GM21381 (cell line): ENCODE results near the gene SULT1A3.
A peak's percentile ranks its signal among the peaks of the same experiment; 100 is the strongest.
"Not testable (repeated sequence)": the region's sequence is repeated elsewhere in the genome, so short reads cannot be mapped to it uniquely, and the experiment has no call there.

Experiments
- ATAC-seq: cut with Tn5 transposase; IDR thresholded peaks from one replicate; pipeline ENCODE4 v1.9.1; 2021; ENCODE audit warnings: mild to moderate bottlenecking, moderate library complexity; ENCODE audit not compliant: unreplicated experiment

Gene SULT1A3

DNA sequence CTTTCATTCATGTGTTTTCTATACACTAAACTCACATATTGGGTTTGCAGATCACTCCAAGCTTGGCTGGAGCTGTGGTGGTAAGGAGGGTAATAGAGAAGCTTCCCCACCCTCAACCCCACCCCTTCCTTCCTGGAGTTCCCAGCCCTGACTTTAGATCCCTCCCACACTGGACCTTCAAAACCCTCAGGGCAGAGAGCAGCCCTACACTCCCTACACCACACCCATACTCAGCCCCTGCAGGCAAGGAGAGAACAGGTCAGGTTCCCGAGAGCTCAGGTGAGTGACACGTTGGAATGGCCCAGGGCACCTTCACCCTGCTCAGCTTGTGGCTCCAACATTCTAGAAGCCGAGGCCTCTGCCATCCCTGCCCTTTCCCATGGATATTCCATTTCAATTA, at the start of gene SULT1A3:
Gene SULT1A3, plus strand, starts transcription at position 207 of the 400 bp plus-strand sequence. CDS start 1,474 bp downstream, outside the sequence.
- ATAC-seq, result not testable (repeated sequence)

DNA sequence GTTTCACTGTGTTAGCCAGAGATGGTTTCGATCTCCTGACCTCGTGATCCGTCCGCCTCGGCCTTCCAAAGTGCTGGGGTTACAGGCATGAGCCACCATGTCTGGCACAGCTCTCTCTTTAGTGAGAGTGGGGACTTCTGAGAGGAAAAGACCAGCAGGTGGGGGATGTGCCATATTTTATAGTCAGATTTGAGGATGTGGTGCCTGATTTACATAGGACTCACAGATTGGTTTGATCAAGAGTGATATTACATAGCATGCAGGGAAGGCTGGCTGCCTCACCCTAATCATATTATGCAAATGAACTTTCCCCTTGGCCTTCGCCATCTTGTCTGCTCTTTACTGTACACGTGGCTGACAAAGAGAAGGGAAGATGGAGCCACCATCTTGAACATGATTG, 48.0 kb upstream of the SULT1A3 start:
- ATAC-seq, result no peak

DNA sequence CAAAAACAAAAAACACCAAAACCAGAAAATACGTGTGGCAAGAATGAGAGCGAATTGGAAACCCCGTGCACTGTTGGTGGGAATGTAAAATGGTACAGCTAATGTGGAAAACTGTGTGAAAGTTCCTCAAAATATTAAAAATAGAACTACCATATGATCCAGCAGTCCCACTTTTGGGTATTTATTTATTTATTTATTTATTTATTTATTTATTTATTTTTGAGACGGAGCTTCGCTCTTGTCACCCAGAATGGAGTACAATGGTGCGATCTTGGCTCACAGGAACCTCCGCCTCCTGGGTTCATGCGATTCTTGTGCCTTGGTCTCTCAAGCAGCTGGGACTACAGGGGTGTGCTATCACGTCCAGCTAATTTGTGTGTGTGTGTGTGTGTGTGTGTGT, 46.5 kb upstream of the SULT1A3 start:
- ATAC-seq, result no peak

DNA sequence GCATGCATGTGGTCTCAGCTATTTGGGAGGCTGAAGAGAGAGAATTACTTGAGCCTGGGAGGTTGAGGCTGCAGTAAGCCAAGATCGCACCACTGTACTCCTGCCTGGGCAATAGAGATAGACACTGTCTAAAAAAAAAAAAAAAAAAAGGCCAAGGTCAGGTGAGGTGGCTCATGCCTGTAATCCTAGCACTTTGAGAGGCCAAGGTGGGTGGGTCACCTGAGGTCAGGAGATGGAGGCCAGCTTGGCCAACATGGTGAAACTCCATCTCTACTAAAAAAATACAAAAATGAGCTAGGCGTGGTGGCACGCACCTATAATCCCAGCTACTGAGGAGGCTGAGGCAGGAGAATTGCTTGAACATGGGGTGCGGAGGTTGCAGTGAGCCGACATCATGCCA, 43.9 kb upstream of the SULT1A3 start:
- no peak for ATAC-seq

DNA sequence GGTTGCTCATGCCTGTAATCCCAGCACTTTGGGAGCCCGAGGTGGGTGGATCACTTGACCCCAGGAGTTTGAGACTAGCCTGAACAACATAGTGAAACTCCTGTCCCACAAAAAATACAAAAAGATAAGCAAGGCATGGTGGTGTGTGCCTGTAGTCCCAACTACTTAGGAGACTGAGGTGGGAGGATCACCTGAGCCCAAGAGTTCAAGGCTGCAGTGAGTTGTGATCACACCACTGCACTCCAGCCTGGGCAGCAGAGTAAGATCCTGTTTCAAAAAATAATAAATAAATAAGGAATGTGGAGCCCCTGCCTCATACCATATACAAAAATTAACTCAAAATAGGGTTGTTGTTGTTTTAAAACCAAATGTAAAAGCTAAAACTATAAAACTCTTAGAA, 41.8 kb upstream of the SULT1A3 start:
- ATAC-seq, result no peak

DNA sequence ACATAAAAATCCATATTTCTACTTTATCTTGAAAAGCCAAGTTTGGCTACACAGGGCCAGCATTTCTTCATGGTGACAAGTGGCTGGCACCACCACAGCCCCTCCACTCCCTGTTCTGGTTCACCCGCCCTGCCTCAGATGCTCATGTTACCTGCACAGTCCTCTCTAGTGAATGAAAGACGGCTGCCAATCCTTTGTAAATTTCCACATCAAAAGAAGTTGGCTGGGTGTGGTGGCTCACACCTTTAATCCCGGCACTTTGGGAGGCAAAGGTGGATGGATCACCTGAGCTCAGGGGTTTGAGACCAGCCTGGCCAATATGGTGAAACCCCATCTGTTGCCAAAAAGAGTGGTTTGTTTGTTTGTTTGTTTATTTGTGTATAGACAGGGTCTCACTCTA, 35.5 kb upstream of the SULT1A3 start:
- no peak for ATAC-seq

DNA sequence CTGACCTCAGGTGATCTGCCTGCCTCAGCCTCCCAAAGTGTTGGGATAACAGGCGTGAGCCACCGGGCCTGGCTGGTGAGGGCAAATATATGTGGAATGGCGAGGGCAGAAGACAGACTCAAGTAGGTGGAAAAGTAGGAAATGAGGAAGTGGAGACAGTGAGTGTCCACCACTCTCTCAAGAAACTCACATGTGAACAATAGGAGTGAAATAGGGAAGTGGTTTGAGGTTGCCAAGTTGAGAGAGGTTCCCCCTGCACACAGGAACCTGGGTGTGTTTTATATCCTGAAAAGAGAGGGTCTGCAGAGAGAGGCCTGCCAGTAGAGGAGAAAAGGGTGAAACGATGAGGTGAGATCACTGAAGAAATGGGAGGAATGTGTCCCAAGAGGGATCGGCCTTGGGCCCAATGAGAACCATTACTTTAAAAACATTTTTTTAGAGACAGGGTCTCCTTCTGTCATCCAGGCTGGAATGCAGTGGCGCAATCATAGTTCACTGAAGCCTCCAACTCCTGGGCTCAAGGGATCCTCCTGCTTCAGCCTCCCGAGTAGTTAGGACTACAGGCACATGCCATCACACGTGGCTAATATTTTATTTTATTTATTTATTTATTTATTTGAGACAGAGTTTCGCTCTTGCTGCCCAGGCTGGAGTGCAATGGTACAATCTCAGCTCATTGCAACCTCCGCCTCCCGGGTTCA, 32.7 kb upstream of the SULT1A3 start:
- no peak for ATAC-seq

DNA sequence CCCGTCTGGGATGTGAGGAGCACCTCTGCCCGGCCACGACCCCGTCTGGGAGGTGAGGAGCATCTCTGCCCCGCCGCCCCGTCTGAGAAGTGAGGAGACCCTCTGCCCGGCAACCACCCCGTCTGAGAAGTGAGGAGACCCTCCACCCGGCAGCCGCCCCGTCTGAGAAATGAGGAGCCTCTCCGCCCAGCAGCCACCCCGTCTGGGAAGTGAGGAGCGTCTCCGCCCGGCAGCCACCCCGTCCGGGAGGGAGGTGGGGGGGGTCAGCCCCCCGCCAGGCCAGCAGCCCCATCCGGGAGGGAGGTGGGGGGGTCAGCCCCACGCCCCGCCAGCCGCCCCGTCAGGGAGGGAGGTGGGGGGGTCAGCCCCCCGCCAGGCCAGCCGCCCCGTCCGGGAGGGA, 30.3 kb upstream of the SULT1A3 start:
- not testable (repeated sequence) for ATAC-seq

DNA sequence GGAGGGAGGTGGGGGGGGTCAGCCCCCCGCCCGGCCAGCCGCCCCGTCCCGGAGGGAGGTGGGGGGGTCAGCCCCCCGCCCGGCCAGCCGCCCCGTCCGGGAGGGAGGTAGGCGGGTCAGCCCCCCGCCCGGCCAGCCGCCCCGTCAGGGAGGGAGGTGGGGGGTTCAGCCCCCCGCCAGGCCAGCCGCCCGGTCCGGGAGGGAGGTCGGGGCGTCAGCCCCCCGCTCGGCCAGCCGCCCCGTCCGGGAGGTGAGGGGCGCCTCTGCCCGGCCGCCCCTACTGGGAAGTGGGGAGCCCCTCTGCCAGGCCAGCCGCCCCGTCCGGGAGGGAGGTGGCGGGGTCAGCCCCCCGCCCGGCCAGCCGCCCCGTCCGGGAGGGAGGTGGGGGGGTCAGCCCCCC, 29.6 kb upstream of the SULT1A3 start:
- ATAC-seq, result not testable (repeated sequence)

DNA sequence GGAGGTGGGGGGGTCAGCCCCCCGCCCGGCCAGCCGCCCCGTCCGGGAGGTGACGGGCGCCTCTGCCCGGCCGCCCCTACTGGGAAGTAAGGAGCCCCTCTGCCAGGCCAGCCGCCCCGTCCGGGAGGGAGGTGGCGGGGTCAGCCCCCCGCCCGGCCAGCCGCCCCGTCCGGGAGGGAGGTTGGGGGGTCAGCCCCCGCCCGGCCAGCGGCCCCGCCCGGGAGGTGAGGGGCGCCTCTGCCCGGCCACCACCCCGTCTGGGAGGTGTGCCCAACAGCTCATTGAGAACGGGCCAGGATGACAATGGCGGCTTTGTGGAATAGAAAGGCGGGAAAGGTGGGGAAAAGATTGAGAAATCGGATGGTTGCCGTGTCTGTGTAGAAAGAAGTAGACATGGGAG, 28.9 kb upstream of the SULT1A3 start:
- not testable (repeated sequence) for ATAC-seq

DNA sequence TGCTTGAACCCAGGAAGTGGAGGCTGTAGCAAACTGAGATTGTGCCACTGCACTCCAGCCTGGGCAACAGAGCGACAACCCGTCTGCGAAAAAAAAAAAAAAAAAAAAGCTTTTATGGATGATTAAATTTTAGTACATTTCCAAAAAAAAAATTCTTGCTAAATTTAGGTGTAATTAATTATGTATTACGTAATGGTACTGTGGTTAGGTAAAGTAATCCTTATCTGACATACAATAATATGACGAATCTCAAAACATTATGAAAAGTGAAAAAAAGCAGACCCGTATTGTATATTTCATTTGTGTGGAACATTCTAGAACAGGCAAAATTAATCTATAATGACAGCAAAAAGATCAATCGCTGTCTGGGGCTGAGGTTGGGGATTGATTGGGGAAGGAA, 26.0 kb upstream of the SULT1A3 start:
- ATAC-seq, result no peak

DNA sequence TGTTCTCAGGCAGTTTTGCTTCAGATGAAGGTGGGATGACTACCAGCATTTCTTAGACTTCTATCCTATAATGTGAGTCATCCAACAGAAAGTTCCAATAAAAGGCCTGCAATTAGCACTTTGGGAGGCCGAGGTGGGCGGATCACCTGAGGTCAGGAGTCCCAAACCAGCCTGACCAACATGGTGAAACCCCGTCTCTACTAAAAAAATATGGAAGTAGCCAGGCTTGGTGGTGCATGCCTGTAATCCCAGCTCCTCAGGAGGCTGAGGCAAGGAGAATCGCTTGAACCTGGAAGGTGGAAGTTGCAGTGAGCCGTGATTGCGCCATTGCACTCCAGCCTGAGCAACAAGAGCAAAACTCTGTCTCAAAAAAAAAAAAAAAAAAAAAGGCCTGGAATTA, 22.2 kb upstream of the SULT1A3 start:
- not testable (repeated sequence) for ATAC-seq

DNA sequence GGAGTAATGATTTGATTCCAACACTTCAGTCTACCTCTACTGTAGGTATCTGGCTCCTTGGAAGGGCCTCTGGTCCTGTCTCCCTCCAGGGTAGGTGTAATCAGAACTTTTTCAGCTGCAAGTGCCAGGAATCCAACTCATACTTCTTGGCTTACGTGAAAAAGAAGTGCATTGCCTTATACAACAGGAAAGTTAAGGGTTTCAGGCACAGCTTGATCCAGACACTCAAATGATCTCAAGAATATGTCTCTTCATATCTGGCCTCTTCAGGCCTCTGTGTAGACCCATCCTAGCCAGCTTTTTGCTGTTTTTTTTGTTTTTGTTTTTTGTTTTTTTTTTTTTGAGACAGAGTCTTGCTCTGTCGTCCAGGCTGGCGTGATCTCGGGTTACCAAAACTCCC, 19.9 kb upstream of the SULT1A3 start:
- no peak for ATAC-seq

DNA sequence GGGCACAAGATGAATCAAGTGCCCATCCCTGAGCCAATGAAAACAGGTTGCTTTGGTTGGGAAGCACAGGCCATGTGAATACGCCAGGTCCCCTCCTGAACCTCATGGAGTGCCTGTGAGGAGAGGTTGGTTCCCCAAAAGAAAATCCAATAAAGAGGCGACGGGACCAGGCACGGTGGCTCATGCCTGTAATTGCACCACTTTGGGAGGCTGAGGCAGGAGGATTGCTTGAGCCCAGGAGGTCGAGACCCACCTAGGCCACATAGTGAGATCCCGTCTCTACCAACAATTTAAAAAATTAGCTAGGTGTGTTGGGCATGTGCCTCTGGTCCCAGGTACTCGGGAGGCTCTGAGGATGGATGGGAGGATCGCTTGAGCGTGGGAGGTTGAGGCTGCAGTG, 19.1 kb upstream of the SULT1A3 start:
- no peak for ATAC-seq

DNA sequence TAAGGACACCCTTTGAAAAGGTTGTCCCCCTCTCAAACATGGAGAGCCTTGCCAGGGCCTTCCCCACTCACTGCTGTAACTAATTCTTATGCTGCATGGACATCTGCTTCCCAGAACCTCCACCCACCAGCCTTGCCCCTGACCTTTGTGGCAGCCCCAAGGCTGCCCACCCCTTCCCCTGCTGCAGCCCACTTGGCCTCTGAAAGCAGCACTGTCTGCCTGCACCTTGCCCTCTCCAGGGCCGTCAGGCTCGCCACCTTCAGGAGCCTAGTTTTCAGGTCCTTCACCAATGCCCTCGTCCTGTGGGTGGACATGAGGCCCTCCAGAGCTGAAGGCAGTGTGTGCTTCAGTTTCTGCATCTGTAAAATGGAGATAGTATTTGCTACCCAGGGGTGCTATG, 18.3 kb upstream of the SULT1A3 start:
- no peak for ATAC-seq

DNA sequence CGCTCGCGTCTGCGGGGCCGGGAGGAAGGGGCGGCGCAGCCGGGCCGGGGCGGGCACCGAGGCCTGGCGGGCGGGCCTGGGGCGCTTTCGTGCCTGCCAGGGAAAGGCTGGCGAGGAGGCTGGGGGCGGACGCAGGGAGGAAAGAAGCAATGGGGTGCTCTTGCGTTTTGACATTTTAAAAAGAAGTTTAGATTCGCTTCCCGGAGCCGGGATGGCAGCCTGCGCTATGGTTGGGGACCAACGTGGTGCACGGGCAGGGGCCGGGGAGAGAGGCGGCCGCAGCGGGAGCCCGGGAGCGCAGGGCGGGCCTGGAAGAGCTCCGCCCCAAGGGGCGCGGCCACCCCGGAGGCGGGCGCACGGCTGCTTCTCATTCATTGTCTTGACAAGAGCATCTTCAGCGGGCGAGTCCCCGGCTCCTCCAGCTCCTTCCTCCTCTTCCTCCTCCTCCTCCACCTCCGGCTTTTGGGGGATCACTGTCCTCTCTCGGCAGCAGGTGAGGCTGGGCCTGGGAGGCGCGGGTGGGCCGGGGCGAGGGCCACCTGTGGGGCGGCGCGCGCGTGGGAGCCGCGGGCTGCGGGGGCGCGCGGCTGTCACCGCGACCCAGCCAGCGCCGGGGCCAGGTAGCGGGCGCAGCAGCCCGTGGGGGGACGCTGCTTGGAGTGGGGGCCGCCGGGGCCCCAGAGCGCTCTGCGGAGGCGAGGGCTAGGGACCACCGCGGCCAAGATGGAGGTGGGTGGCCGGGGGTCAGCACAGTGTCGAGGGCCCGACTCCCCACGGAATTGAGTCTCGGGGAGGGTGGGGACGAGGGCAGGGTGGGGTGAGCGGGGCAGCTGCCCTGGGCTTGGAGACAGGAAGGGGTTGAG, 15.6 kb upstream of the SULT1A3 start, which contains the start of gene CORO1A:
Gene CORO1A, plus strand, starts transcription at position 370 of the 863 bp plus-strand sequence. CDS start 1,608 bp downstream, outside the sequence.
- ATAC-seq, result peak; percentile 53

DNA sequence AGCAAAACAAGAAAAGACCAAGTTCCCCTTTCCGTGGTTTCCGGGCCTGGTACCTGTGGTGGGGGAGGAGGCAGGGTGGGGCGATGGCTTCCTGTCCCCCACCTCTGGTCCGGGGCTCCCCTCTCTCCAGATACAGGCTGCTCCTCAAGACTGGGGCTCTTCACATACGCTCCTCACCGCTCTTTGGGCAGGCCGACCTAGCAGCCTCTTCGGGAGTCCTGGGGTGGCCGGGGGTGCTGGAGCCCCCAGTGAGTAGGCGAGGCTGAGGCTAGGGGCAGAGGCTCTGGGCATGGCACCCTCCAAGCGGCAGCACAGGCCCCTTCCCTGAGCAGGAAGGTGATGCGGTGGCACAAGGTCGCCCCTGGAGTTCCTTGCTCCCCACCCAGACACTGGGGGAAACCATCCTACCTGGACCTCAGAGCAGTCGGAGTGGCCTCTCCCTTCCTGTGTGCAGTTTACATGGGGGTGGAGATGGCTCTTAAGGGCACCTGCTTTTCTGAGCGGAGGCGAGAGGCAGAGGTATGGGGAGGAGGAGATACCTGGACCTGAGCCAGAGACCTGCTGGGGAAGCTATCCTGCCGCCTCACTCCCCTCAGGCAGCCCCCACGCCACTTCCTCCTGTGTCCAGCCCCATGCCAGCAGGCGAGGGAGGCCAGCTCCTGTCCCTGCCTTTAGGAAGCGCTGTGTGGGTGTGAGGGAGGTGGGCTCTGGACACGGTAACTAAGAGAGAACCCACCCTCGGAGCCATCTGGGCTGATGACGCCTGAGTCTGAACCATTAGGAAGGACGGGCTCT, 14.8 kb upstream of the SULT1A3 start:
- ATAC-seq, result peak; percentile 34

DNA sequence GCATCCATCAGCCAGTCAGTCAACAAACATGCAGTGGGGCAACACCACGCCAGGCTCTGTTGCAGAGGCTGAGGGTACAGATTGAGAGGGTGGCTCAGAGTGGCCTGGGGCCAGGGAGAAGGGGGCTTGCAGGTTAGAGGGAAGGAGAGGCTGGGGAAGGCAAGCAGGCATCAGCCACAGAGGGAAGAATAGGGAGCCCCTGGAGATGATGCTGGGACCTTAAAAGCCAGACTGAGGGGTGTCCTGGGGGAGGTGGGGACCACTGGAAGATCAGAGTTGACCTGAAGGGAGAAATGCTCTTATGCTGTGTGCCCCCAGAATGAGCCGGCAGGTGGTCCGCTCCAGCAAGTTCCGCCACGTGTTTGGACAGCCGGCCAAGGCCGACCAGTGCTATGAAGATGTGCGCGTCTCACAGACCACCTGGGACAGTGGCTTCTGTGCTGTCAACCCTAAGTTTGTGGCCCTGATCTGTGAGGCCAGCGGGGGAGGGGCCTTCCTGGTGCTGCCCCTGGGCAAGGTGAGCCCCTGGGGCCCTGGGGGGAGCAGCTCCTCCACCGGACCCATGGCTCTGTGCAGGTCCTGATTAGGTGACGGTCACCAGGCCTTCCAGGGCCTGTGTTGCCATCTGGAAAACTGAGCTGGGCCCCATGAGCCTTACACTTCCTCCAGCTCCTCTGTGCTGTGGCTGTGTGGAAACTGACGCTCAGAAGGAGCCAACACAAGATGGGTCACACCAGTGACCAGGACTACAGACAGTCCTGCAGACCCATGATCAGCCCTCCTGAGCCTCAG, 14.0 kb upstream of the SULT1A3 start:
- ATAC-seq, result no peak

DNA sequence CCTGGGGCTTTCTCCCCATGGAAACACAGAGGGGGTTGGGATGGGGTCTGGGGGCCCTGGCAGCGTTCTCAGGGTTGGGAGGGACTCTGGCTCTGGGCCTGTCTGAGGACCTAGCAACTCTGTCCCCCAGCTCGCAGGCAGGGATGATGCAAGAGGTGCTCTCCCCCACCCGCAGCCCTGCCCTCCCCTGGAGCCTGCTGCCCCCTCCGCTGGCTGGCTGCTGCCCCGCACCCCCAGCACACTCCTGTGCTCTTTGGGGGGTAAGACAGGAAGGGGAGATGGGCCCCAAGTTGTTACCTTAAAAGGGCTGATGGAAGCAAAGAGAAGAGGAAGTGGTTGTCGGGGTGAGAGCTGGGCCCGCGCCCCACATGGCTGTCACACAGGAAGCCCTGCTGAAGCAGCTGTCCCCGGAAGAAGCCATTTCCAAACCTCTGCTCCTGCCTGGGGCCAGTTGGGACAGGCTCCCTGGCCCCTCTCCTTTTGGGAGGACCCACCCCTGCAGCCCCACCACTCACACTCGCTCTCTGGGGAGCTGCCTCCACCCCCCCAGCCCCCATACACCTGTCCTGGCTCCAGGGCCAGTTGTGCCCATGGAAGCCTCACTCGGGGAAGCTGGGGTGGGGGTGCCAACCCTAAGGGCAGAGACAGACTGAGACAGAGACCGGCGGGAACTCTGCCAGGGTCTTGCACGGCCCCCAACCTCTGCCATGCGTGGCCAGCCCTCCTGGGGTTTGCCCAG, 13.2 kb upstream of the SULT1A3 start:
- ATAC-seq, result no peak

DNA sequence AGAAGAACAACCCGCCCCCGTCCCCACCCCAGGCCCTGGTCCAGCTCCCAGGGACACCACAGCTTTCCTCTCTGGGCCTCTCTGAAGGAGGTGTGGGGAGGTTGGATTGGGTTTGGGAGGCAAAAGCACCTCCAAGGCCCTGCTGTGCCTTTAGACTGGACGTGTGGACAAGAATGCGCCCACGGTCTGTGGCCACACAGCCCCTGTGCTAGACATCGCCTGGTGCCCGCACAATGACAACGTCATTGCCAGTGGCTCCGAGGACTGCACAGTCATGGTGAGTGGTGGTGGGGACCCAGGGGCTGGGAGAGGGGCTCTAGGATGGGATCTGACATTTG, 12.6 kb upstream of the SULT1A3 start:
- ATAC-seq, result no peak
